ENCODE measurements around the gene TEKT5.

TEKT5 gene

GRCh38 chr16:10611825-10612342, 82.8 kb downstream of the TEKT5 start:
- POLR2A ChIA-PET = no interaction called here
- Histone ChIP-seq H3K36me3 (ENCODE audit: control insufficient read depth in 4 of 4, insufficient read depth in 4 of 4, low read length in 3 of 4) (no peaks in the 10 kb centered on the region), H3K4me3 (ENCODE audit: control insufficient read depth in 1 of 7, extremely low read depth in 1 of 7, insufficient read depth in 4 of 7, low read depth in 2 of 7, low read length in 6 of 7) (no peak overlapping the region), H3K4me1 (ENCODE audit: control extremely low read depth in 1 of 4, control insufficient read depth in 4 of 4, insufficient read depth in 4 of 4, low read length in 3 of 4) (peaks cover 0 to 3% (median 0%) of the 10 kb centered on the region in 4 experiments), H3K27ac (ENCODE audit: insufficient read depth in 1 of 2, low read depth in 1 of 2, low read length in 2 of 2, poor library complexity in 1 of 2, severe bottlenecking in 2 of 2) (no peak overlapping the region), H3K27me3 (replicated peaks in 2 of 5; ENCODE audit: control insufficient read depth in 4 of 5, insufficient read depth in 5 of 5, low read length in 4 of 5) (no peaks in the 10 kb centered on the region), H3K9me3 (ENCODE audit: control extremely low read depth in 1 of 5, control insufficient read depth in 4 of 5, insufficient read depth in 2 of 5, low read depth in 1 of 5, low read length in 4 of 5) (no peaks in the 10 kb centered on the region)
- 89% methylated on average over 5 of the region's 6 CpGs for WGBS (ENCODE audit: insufficient coverage)
- CTCF ChIA-PET = no interaction called here
- no peak for DNase-seq

- 94% methylated on average over 8 of the region's 13 CpGs for whole genome bisulfite sequencing (ENCODE audit: insufficient coverage)
- Histone ChIP-seq H3K36me3 (ENCODE audit: control insufficient read depth in 4 of 4, insufficient read depth in 4 of 4, low read length in 3 of 4) (no peaks in the 10 kb centered on the region), H3K4me1 (ENCODE audit: control extremely low read depth in 1 of 4, control insufficient read depth in 4 of 4, insufficient read depth in 4 of 4, low read length in 3 of 4) (peaks cover 0 to 3% (median 0%) of the 10 kb centered on the region in 4 experiments), H3K9me3 (ENCODE audit: control extremely low read depth in 1 of 5, control insufficient read depth in 4 of 5, insufficient read depth in 2 of 5, low read depth in 1 of 5, low read length in 4 of 5) (no peaks in the 10 kb centered on the region), H3K27me3 (replicated peaks in 2 of 5; ENCODE audit: control insufficient read depth in 4 of 5, insufficient read depth in 5 of 5, low read length in 4 of 5) (peaks cover 0 to 2% (median 0%) of the 10 kb centered on the region in 5 experiments), H3K27ac (ENCODE audit: insufficient read depth in 1 of 2, low read depth in 1 of 2, low read length in 2 of 2, poor library complexity in 1 of 2, severe bottlenecking in 2 of 2) (no peak overlapping the region), H3K4me3 (ENCODE audit: control insufficient read depth in 1 of 7, extremely low read depth in 1 of 7, insufficient read depth in 4 of 7, low read depth in 2 of 7, low read length in 6 of 7) (no peak overlapping the region)
- CTCF ChIA-PET = no interaction called here
- DNase-seq = no peak
- POLR2A ChIA-PET = no interaction called here
Observed at GRCh38 chr16:10610499-10611184, 84.1 kb downstream of the TEKT5 start.

GRCh38 chr16:10609402-10609774, 85.3 kb downstream of the TEKT5 start:
- H3K4me3 ChIP-seq (ENCODE audit: control insufficient read depth in 1 of 7, extremely low read depth in 1 of 7, insufficient read depth in 4 of 7, low read depth in 2 of 7, low read length in 6 of 7) = no peak overlapping the region
- H3K9me3 ChIP-seq (ENCODE audit: control extremely low read depth in 1 of 5, control insufficient read depth in 4 of 5, insufficient read depth in 2 of 5, low read depth in 1 of 5, low read length in 4 of 5) = no peaks in the 10 kb centered on the region
- peaks cover 0 to 2% (median 0%) of the 10 kb centered on the region in 5 experiments for H3K27me3 ChIP-seq (replicated peaks in 2 of 5; ENCODE audit: control insufficient read depth in 4 of 5, insufficient read depth in 5 of 5, low read length in 4 of 5)
- ChIA-PET CTCF (interaction anchor here (0.6 to 0.8 kb wide), 2 partner anchors 10 to 21 kb away, joined by 3 to 4 read pairs; no protein-coding TSS in a partner anchor), POLR2A (no interaction called here)
- DNase-seq = no peak
- H3K27ac ChIP-seq (ENCODE audit: insufficient read depth in 1 of 2, low read depth in 1 of 2, low read length in 2 of 2, poor library complexity in 1 of 2, severe bottlenecking in 2 of 2) = no peak overlapping the region
- H3K4me1 ChIP-seq (ENCODE audit: control extremely low read depth in 1 of 4, control insufficient read depth in 4 of 4, insufficient read depth in 4 of 4, low read length in 3 of 4) = peaks cover 0 to 3% (median 0%) of the 10 kb centered on the region in 4 experiments
- no peaks in the 10 kb centered on the region for H3K36me3 ChIP-seq (ENCODE audit: control insufficient read depth in 4 of 4, insufficient read depth in 4 of 4, low read length in 3 of 4)
- WGBS (ENCODE audit: insufficient coverage) = 96% methylated on average over 4 of the region's 7 CpGs

- Histone ChIP-seq H3K4me1 (ENCODE audit: control extremely low read depth in 1 of 4, control insufficient read depth in 4 of 4, insufficient read depth in 4 of 4, low read length in 3 of 4) (peaks cover 0 to 3% (median 0%) of the 10 kb centered on the region in 4 experiments), H3K27me3 (replicated peaks in 2 of 5; ENCODE audit: control insufficient read depth in 4 of 5, insufficient read depth in 5 of 5, low read length in 4 of 5) (peaks cover 0 to 2% (median 0%) of the 10 kb centered on the region in 5 experiments), H3K36me3 (ENCODE audit: control insufficient read depth in 4 of 4, insufficient read depth in 4 of 4, low read length in 3 of 4) (no peaks in the 10 kb centered on the region), H3K9me3 (ENCODE audit: control extremely low read depth in 1 of 5, control insufficient read depth in 4 of 5, insufficient read depth in 2 of 5, low read depth in 1 of 5, low read length in 4 of 5) (no peaks in the 10 kb centered on the region), H3K4me3 (ENCODE audit: control insufficient read depth in 1 of 7, extremely low read depth in 1 of 7, insufficient read depth in 4 of 7, low read depth in 2 of 7, low read length in 6 of 7) (no peak overlapping the region), H3K27ac (ENCODE audit: insufficient read depth in 1 of 2, low read depth in 1 of 2, low read length in 2 of 2, poor library complexity in 1 of 2, severe bottlenecking in 2 of 2) (no peak overlapping the region)
- ChIA-PET CTCF (interaction anchor here (0.6 to 0.8 kb wide), 2 partner anchors 11 to 21 kb away, joined by 3 to 4 read pairs; no protein-coding TSS in a partner anchor), POLR2A (interaction anchor here (0.5 kb wide), 1 partner anchor 10 kb away, joined by 3 read pairs; no protein-coding TSS in a partner anchor)
- no peak for DNase-seq
- WGBS (ENCODE audit: insufficient coverage) = 81% methylated on average over 10 of the region's 11 CpGs
Observed at GRCh38 chr16:10608687-10609401, 85.9 kb downstream of the TEKT5 start.

- no peak for DNase-seq
- H3K27me3 ChIP-seq (replicated peaks in 2 of 5; ENCODE audit: control insufficient read depth in 4 of 5, insufficient read depth in 5 of 5, low read length in 4 of 5) = peaks cover 0 to 5% (median 0%) of the 10 kb centered on the region in 5 experiments
Observed at GRCh38 chr16:10607157-10607556, 87.6 kb downstream of the TEKT5 start.

GRCh38 chr16:10606607-10607006, 88.1 kb downstream of the TEKT5 start:
- WGBS (ENCODE audit: insufficient coverage) = 95% methylated on average over 6 of the region's 6 CpGs
- Histone ChIP-seq H3K9me3 (ENCODE audit: control extremely low read depth in 1 of 5, control insufficient read depth in 4 of 5, insufficient read depth in 2 of 5, low read depth in 1 of 5, low read length in 4 of 5) (no peaks in the 10 kb centered on the region), H3K4me1 (ENCODE audit: control extremely low read depth in 1 of 4, control insufficient read depth in 4 of 4, insufficient read depth in 4 of 4, low read length in 3 of 4) (no peaks in the 10 kb centered on the region), H3K36me3 (ENCODE audit: control insufficient read depth in 4 of 4, insufficient read depth in 4 of 4, low read length in 3 of 4) (no peaks in the 10 kb centered on the region), H3K4me3 (ENCODE audit: control insufficient read depth in 1 of 7, extremely low read depth in 1 of 7, insufficient read depth in 4 of 7, low read depth in 2 of 7, low read length in 6 of 7) (no peak overlapping the region), H3K27ac (ENCODE audit: insufficient read depth in 1 of 2, low read depth in 1 of 2, low read length in 2 of 2, poor library complexity in 1 of 2, severe bottlenecking in 2 of 2) (no peak overlapping the region), H3K27me3 (replicated peaks in 2 of 5; ENCODE audit: control insufficient read depth in 4 of 5, insufficient read depth in 5 of 5, low read length in 4 of 5) (peaks cover 0 to 5% (median 0%) of the 10 kb centered on the region in 5 experiments)
- no peak for DNase-seq
- ChIA-PET CTCF (no interaction called here), POLR2A (no interaction called here)

More at GRCh38 chr16:10607157-10607556, 87.6 kb downstream of the TEKT5 start:
- H3K4me1 ChIP-seq (ENCODE audit: control extremely low read depth in 1 of 4, control insufficient read depth in 4 of 4, insufficient read depth in 4 of 4, low read length in 3 of 4) = no peaks in the 10 kb centered on the region
- H3K9me3 ChIP-seq (ENCODE audit: control extremely low read depth in 1 of 5, control insufficient read depth in 4 of 5, insufficient read depth in 2 of 5, low read depth in 1 of 5, low read length in 4 of 5) = no peaks in the 10 kb centered on the region
- ChIA-PET CTCF (no interaction called here), POLR2A (no interaction called here)
- no peak overlapping the region for H3K27ac ChIP-seq (ENCODE audit: insufficient read depth in 1 of 2, low read depth in 1 of 2, low read length in 2 of 2, poor library complexity in 1 of 2, severe bottlenecking in 2 of 2)
- no peaks in the 10 kb centered on the region for H3K36me3 ChIP-seq (ENCODE audit: control insufficient read depth in 4 of 4, insufficient read depth in 4 of 4, low read length in 3 of 4)
- H3K4me3 ChIP-seq (ENCODE audit: control insufficient read depth in 1 of 7, extremely low read depth in 1 of 7, insufficient read depth in 4 of 7, low read depth in 2 of 7, low read length in 6 of 7) = no peak overlapping the region
- 67% methylated on average over 1 of the region's 3 CpGs for WGBS (ENCODE audit: insufficient coverage)

- POLR2A ChIA-PET = no interaction called here
- H3K9me3 ChIP-seq (ENCODE audit: control extremely low read depth in 1 of 5, control insufficient read depth in 4 of 5, insufficient read depth in 2 of 5, low read depth in 1 of 5, low read length in 4 of 5) = no peaks in the 10 kb centered on the region
- no peaks in the 10 kb centered on the region for H3K36me3 ChIP-seq (ENCODE audit: control insufficient read depth in 4 of 4, insufficient read depth in 4 of 4, low read length in 3 of 4)
- CTCF ChIA-PET = no interaction called here
- H3K4me3 ChIP-seq (ENCODE audit: control insufficient read depth in 1 of 7, extremely low read depth in 1 of 7, insufficient read depth in 4 of 7, low read depth in 2 of 7, low read length in 6 of 7) = no peak overlapping the region
- H3K4me1 ChIP-seq (ENCODE audit: control extremely low read depth in 1 of 4, control insufficient read depth in 4 of 4, insufficient read depth in 4 of 4, low read length in 3 of 4) = no peaks in the 10 kb centered on the region
- no peak for DNase-seq
- no peak overlapping the region for H3K27ac ChIP-seq (ENCODE audit: insufficient read depth in 1 of 2, low read depth in 1 of 2, low read length in 2 of 2, poor library complexity in 1 of 2, severe bottlenecking in 2 of 2)
- H3K27me3 ChIP-seq (replicated peaks in 2 of 5; ENCODE audit: control insufficient read depth in 4 of 5, insufficient read depth in 5 of 5, low read length in 4 of 5) = peaks cover 0 to 5% (median 0%) of the 10 kb centered on the region in 5 experiments
- WGBS (ENCODE audit: insufficient coverage) = 100% methylated on average over 2 of the region's 3 CpGs
Observed at GRCh38 chr16:10605636-10606035, 89.1 kb downstream of the TEKT5 start.
